Liver (tissue), 3 donors: ENCODE measurements around the gene DPP6.

Source experiments
- ATF3 ChIP-seq: IDR thresholded peaks from 2 replicates; pipeline ENCODE4 v1.6.1; 2016; ENCODE audit warnings: antibody characterized with exemption
- CTCF ChIP-seq: fragments of 150-350 bp; IDR thresholded peaks from 2 replicates; pipeline ENCODE4 v1.5.1; 2017; ENCODE audit warnings: improper control_type of control experiment, low read depth, low read length; ENCODE audit not compliant: missing input control
- FOXA1 ChIP-seq: IDR thresholded peaks from 2 replicates; pipeline ENCODE4 v1.6.1; 2016; ENCODE audit warnings: antibody characterized with exemption
- GABPA ChIP-seq, 2 donors: IDR thresholded peaks in 1 of 2; conservative IDR thresholded peaks in 1 of 2; 2 replicates each; pipeline ENCODE4 v1.6.1; 2016; ENCODE audit warnings: antibody characterized with exemption in 2 of 2, mild to moderate bottlenecking in 1 of 2, moderate library complexity in 1 of 2
- RAD21 ChIP-seq, 2 donors: IDR thresholded peaks; 2 replicates each; pipeline ENCODE4 v1.6.1; 2016; ENCODE audit warnings: antibody characterized with exemption in 2 of 2, mild to moderate bottlenecking in 2 of 2
- YY1 ChIP-seq: IDR thresholded peaks from 2 replicates; pipeline ENCODE4 v1.6.1; 2016; ENCODE audit warnings: antibody characterized with exemption, mild to moderate bottlenecking
- donor health status: healthy.
- donor health status: healthy.

- TF ChIP-seq CTCF (no peak), YY1 (no peak), RAD21 (IDR thresholded peaks at IDR 0.05) (no peak), GABPA (IDR thresholded peaks at IDR 0.05 in 1 of 2, conservative IDR thresholded peaks at IDR 0.05 in 1 of 2) (no peak), ATF3 (no peak), FOXA1 (no peak)
Measured at GRCh38 chr7:154504918-154505317, 452.7 kb downstream of the DPP6 start.
